Panc1 (cell line): ENCODE measurements around the gene UBTD1. TPM values are rescaled to one million over a fixed set of nuclear protein-coding genes. Genes with fewer than 3 reads are reported as not detected.
"Not testable (repeated sequence)": the region's sequence is repeated elsewhere in the genome, so short reads cannot be mapped to it uniquely, and the experiment has no call there.

ENCODE experiments used
- ATAC-seq: fragments of 200-7000 bp; cut with Tn5 transposase; 2 replicates; pipeline ENCODE4 v1.9.1; 2020; ENCODE audit warnings: mild to moderate bottlenecking, moderate library complexity
- BruUV-seq: library from RNA; stranded (reverse); fragments of 400-500 nt; replicated peaks from 2 replicates; lab custom pipeline; 2021; lab: Mats Ljungman, UMichigan
- CTCF ChIA-PET: fragments of 300-600 bp; sonication (Branson Sonifier 250); formaldehyde crosslinking; loops from one replicate; lab custom pipeline; 2022; ENCODE audit warnings: antibody characterized with exemption; lab: Charles Lee
- POLR2A ChIA-PET: fragments of 300-600 bp; sonication (Branson Sonifier 250); formaldehyde crosslinking; loops from one replicate; lab custom pipeline; 2022; ENCODE audit warnings: antibody characterized with exemption; lab: Charles Lee
- DNase-seq: peaks from one replicate; pipeline ENCODE4 v3.0.0-alpha.2; 2010; ENCODE audit warnings: low read depth, low spot score
- H3K27ac ChIP-seq: 2 replicates; pipeline ENCODE4 v1.5.1; 2011; ENCODE audit warnings: mild to moderate bottlenecking, low read length, inconsistent platforms
- H3K27me3 ChIP-seq: fragments of 200-500 bp; sonication (Bioruptor generic); 2 replicates; pipeline ENCODE4 v1.6.0; 2014; ENCODE audit warnings: low read length, inconsistent platforms; ENCODE audit not compliant: control insufficient read depth, insufficient read depth
- H3K36me3 ChIP-seq: fragments of 200-500 bp; sonication (Bioruptor generic); 2 replicates; pipeline ENCODE4 v1.5.1; 2014; ENCODE audit warnings: inconsistent platforms, mild to moderate bottlenecking, low read length, moderate library complexity; ENCODE audit not compliant: control insufficient read depth, insufficient read depth
- H3K4me1 ChIP-seq: 2 replicates; pipeline ENCODE4 v1.5.1; 2011; ENCODE audit warnings: inconsistent platforms, mild to moderate bottlenecking, low read length, moderate library complexity; ENCODE audit not compliant: control insufficient read depth, insufficient read depth
- H3K4me3 ChIP-seq, 2 experiments: 2 replicates each; pipeline ENCODE4 v1.5.1; 2011 to 2012; ENCODE audit warnings: low read depth in 2 of 2, low read length in 2 of 2, mild to moderate bottlenecking in 2 of 2, inconsistent platforms in 1 of 2, moderate library complexity in 1 of 2
- H3K9me3 ChIP-seq: fragments of 200-500 bp; sonication (Bioruptor generic); 2 replicates; pipeline ENCODE4 v1.5.1; 2014; ENCODE audit warnings: low read depth, mild to moderate bottlenecking, inconsistent platforms, low read length, moderate library complexity; ENCODE audit not compliant: control insufficient read depth, insufficient read depth
- CTCF ChIP-seq: fragments of 450-650 bp; IDR thresholded peaks from 2 replicates; pipeline ENCODE4 v1.5.1; 2017; ENCODE audit warnings: mild to moderate bottlenecking
- POLR2AphosphoS5 ChIP-seq: IDR thresholded peaks from 2 replicates; pipeline ENCODE4 v1.6.1; 2012; ENCODE audit warnings: mild to moderate bottlenecking, low read depth, low read length, moderate library complexity
- REST ChIP-seq, 2 experiments: IDR thresholded peaks; 2 replicates each; pipeline ENCODE4 v1.6.1; 2011 to 2012; ENCODE audit warnings: low read depth in 2 of 2, control low read depth in 1 of 2, low read length in 1 of 2, mild to moderate bottlenecking in 1 of 2, moderate library complexity in 1 of 2; ENCODE audit not compliant: insufficient read depth in 1 of 2
- SIN3A ChIP-seq: IDR thresholded peaks from 2 replicates; pipeline ENCODE4 v1.6.1; 2012; ENCODE audit warnings: low read depth, mild to moderate bottlenecking, low read length, moderate library complexity, borderline replicate concordance; ENCODE audit not compliant: insufficient read depth
- TCF7L2 ChIP-seq: IDR thresholded peaks from 2 replicates; pipeline ENCODE4 v1.6.1; 2011; ENCODE audit warnings: mild to moderate bottlenecking, low read depth, low read length, inconsistent platforms
- in situ Hi-C: cut with HindIII; loops from 2 replicates; pipeline ENCODE4 v1.10.0; 2016; ENCODE audit warnings: low sequenced_read_pairs, low pct_unique_long_range_greater_than_20kb
- intact Hi-C: fragments of 100-400 bp; cut with micrococcal nuclease; formaldehyde crosslinking; loops from one replicate; pipeline ENCODE4 v1.10.0; 2022; ENCODE audit not compliant: unreplicated experiment
- total RNA-seq: library from RNA; stranded (reverse); gene quantifications from one replicate; pipeline ENCODE4 v1.2.1, GENCODE V29; 2021; ENCODE audit not compliant: unreplicated experiment

Gene UBTD1
- total RNA-seq, 1 experiment from 2014 or later: 55.6 TPM

- no peaks in the 10 kb centered on the region for H3K9me3 ChIP-seq
- TF ChIP-seq POLR2AphosphoS5: no peak
- no peak for TF ChIP-seq REST (IDR thresholded peaks at IDR 0.05; ENCODE audit: insufficient read depth in 1 of 2, low read depth in 2 of 2, low read length in 1 of 2)
- ChIA-PET CTCF (no interaction called here), POLR2A (interaction anchor here (0.6 kb wide), 1 partner anchor 289 kb away, joined by 10 read pairs; no protein-coding TSS in a partner anchor)
- DNase-seq: no peak
- no peaks in the 10 kb centered on the region for H3K4me1 ChIP-seq
- no peaks in the 10 kb centered on the region for H3K27me3 ChIP-seq
- in situ Hi-C loops (no loop called here), intact Hi-C loops (no loop called here)
- peaks cover 48% of the 10 kb centered on the region for H3K36me3 ChIP-seq
- no peak overlapping the region for H3K27ac ChIP-seq
- no peak for ATAC-seq
- no TSS peak for BruUV-seq
- H3K4me3 ChIP-seq: no peak overlapping the region
Measured at GRCh38 chr10:97474918-97475317, 23.8 kb upstream of the UBTD1 start.

GRCh38 chr10:97475936-97476594 lies 22.7 kb upstream of the UBTD1 start:
- CTCF ChIA-PET: no interaction called here
- ATAC-seq: no peak
- TF ChIP-seq POLR2AphosphoS5 (no peak), SIN3A (no peak), CTCF (no peak), REST (IDR thresholded peaks at IDR 0.05; ENCODE audit: insufficient read depth in 1 of 2, low read depth in 2 of 2, low read length in 1 of 2) (no peak), TCF7L2 (no peak)
- POLR2A ChIA-PET: no interaction called here
- in situ Hi-C loops (no loop called here), intact Hi-C loops (no loop called here)
- H3K27me3 ChIP-seq: no peaks in the 10 kb centered on the region
- peaks cover 58% of the 10 kb centered on the region for H3K36me3 ChIP-seq
- H3K4me3 ChIP-seq: no peak overlapping the region
- no peaks in the 10 kb centered on the region for H3K9me3 ChIP-seq
- BruUV-seq: no TSS peak
- peaks cover 5% of the 10 kb centered on the region; the same call in 1 of the 2 replicates for H3K4me1 ChIP-seq
- DNase-seq: no peak
- no peak overlapping the region for H3K27ac ChIP-seq

- H3K36me3 ChIP-seq: peaks cover 50% of the 10 kb centered on the region
- BruUV-seq, intact Hi-C loops, H3K9me3 ChIP-seq, POLR2A ChIA-PET, H3K27me3 ChIP-seq, ATAC-seq, in situ Hi-C loops, CTCF ChIA-PET, H3K4me3 ChIP-seq, H3K27ac ChIP-seq, H3K4me1 ChIP-seq, DNase-seq: not testable (repeated sequence)
Measured at GRCh38 chr10:97479410-97479809, 19.3 kb upstream of the UBTD1 start.
